RPMI7951 (cell line): Measurements from ENCODE around the gene GLRX5. TPM values are rescaled to one million over a fixed set of nuclear protein-coding genes. Genes with fewer than 3 reads are reported as not detected.

Experiments
- DNase-seq: peaks from one replicate; pipeline ENCODE4 v3.0.0-alpha.2; 2012; ENCODE audit warnings: low read depth
- total RNA-seq: library from RNA; depleted of rRNA; stranded (reverse); fragments of >200 nt; shearing (Covaris generic); gene quantifications from 2 replicates; pipeline ENCODE4 v1.2.3, GENCODE V29; 2014; rRNA removed

Gene GLRX5
- total RNA-seq: 65.4 and 65.7 TPM in 2 replicates

- peak; percentile 100 for DNase-seq
Observed at GRCh38 chr14:95534299-95535225, at the start of gene GLRX5. GLRX5 (plus strand) TSS chr14:95535050; CDS start chr14:95535090, 40 bp downstream.

GRCh38 chr14:95485222-95485819 lies 49.5 kb upstream of the GLRX5 start:
- DNase-seq: no peak

GRCh38 chr14:95486875-95487668 lies 47.8 kb upstream of the GLRX5 start:
- DNase-seq: no peak

GRCh38 chr14:95487669-95488084 lies 47.2 kb upstream of the GLRX5 start:
- DNase-seq: no peak

- DNase-seq: peak; percentile 45
Observed at GRCh38 chr14:95488376-95489213, 46.3 kb upstream of the GLRX5 start.

GRCh38 chr14:95489214-95490137 lies 45.4 kb upstream of the GLRX5 start:
- DNase-seq: peak; percentile 74

- no peak for DNase-seq
Observed at GRCh38 chr14:95490138-95490509, 44.7 kb upstream of the GLRX5 start.

GRCh38 chr14:95490727-95491451 lies 44.0 kb upstream of the GLRX5 start:
- DNase-seq: peak; percentile 34

- DNase-seq: no peak
Observed at GRCh38 chr14:95491936-95492608, 42.8 kb upstream of the GLRX5 start.

- no peak for DNase-seq
Observed at GRCh38 chr14:95493503-95493902, 41.3 kb upstream of the GLRX5 start.

- no peak for DNase-seq
Observed at GRCh38 chr14:95493976-95494375, 40.9 kb upstream of the GLRX5 start.

GRCh38 chr14:95494456-95494855 lies 40.4 kb upstream of the GLRX5 start:
- DNase-seq: no peak

GRCh38 chr14:95495076-95495475 lies 39.8 kb upstream of the GLRX5 start:
- no peak for DNase-seq

GRCh38 chr14:95495538-95496025 lies 39.3 kb upstream of the GLRX5 start:
- DNase-seq: no peak

- DNase-seq: peak; percentile 78
Observed at GRCh38 chr14:95496111-95496681, 38.7 kb upstream of the GLRX5 start.

GRCh38 chr14:95496690-95497259 lies 38.1 kb upstream of the GLRX5 start:
- peak; percentile 92 for DNase-seq

GRCh38 chr14:95497561-95498011 lies 37.3 kb upstream of the GLRX5 start:
- DNase-seq: no peak
